GM18511 (cell line): ENCODE measurements around the gene ABR.

Source experiments
- ATAC-seq: cut with Tn5 transposase; IDR thresholded peaks from one replicate; pipeline ENCODE4 v1.9.1; 2021; ENCODE audit warnings: mild to moderate bottlenecking, moderate library complexity; ENCODE audit not compliant: unreplicated experiment

The ABR gene

GRCh38 chr17:1179818-1180742 is at the start of gene ABR:
Gene ABR, minus strand, starts transcription at chr17:1179981. Its CDS starts 254 bp downstream, at chr17:1179727.
- no peak for ATAC-seq

GRCh38 chr17:1229349-1229899 is 49.6 kb upstream of the ABR start:
- peak; percentile 64 for ATAC-seq

GRCh38 chr17:1228781-1229348 is 49.1 kb upstream of the ABR start:
- peak; percentile 19 for ATAC-seq

GRCh38 chr17:1227917-1228780 is 48.4 kb upstream of the ABR start:
- ATAC-seq, result peak; percentile 60

GRCh38 chr17:1227365-1227764 is 47.6 kb upstream of the ABR start:
- ATAC-seq, result no peak

GRCh38 chr17:1226308-1226707 is 46.5 kb upstream of the ABR start:
- no peak for ATAC-seq

- no peak for ATAC-seq
These were observed 44.5 kb upstream of the ABR start for GRCh38 chr17:1224330-1224729.

- no peak for ATAC-seq
These were observed 43.9 kb upstream of the ABR start for GRCh38 chr17:1223662-1224061.

GRCh38 chr17:1222321-1222720 is 42.5 kb upstream of the ABR start:
- no peak for ATAC-seq

- no peak for ATAC-seq
These were observed 41.4 kb upstream of the ABR start for GRCh38 chr17:1221209-1221608.

- ATAC-seq, result no peak
These were observed 40.6 kb upstream of the ABR start for GRCh38 chr17:1220346-1220745.

GRCh38 chr17:1217089-1217385 is 37.3 kb upstream of the ABR start:
- no peak for ATAC-seq

GRCh38 chr17:1216217-1217088 is 36.7 kb upstream of the ABR start:
- peak; percentile 63 for ATAC-seq

GRCh38 chr17:1212946-1213345 is 33.2 kb upstream of the ABR start:
- no peak for ATAC-seq

- no peak for ATAC-seq
These were observed 31.5 kb upstream of the ABR start for GRCh38 chr17:1211287-1211686.

- no peak for ATAC-seq
These were observed 29.2 kb upstream of the ABR start for GRCh38 chr17:1208966-1209365.

- ATAC-seq, result no peak
These were observed 26.4 kb upstream of the ABR start for GRCh38 chr17:1206026-1206777.

GRCh38 chr17:1203967-1204291 is 24.1 kb upstream of the ABR start:
- no peak for ATAC-seq

GRCh38 chr17:1203111-1203966 is 23.6 kb upstream of the ABR start:
- ATAC-seq, result no peak
